T-helper 2 cell (primary cell): ENCODE results near the gene ZBTB7C.

Experiments
- DNase-seq, 5 experiments: peaks; one replicate each; pipeline versions ENCODE4 v3.0.0 to v3.0.0-alpha.2; 2012 to 2022

ZBTB7C gene

DNA sequence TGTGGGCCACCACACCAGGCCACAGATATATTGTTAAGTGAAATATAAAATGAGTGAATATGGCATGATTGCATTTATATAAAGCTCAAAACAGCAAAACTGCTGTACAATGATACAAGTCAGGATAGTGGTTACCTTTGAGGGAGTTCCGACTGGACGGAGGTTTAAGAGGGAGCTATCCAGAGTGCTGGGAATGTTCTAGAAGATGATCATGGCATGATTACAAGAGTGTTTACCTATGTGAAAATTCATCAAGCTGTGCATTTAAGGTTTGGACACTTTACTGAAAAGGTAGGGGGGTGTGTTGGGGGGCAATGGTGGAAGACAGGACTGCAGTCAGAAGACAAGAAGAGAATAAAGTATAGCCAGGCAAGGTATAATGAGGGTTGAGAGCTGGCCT is 201.4 kb downstream of the ZBTB7C start:
- no peak for DNase-seq

- no peak for DNase-seq
Observed at GRCh38 chr18:48206887-48207286, 202.3 kb downstream of the ZBTB7C start.

- DNase-seq: no peak
Observed at GRCh38 chr18:48203961-48204666, 205.1 kb downstream of the ZBTB7C start.

GRCh38 chr18:48203288-48203945 is 205.8 kb downstream of the ZBTB7C start:
- no peak for DNase-seq

- no peak for DNase-seq
Observed at GRCh38 chr18:48202350-48203260, 206.6 kb downstream of the ZBTB7C start.

GRCh38 chr18:48202006-48202348 is 207.2 kb downstream of the ZBTB7C start:
- no peak for DNase-seq

- DNase-seq: no peak
Observed at GRCh38 chr18:48201337-48202005, 207.7 kb downstream of the ZBTB7C start.

GRCh38 chr18:48200631-48201336 is 208.4 kb downstream of the ZBTB7C start:
- no peak for DNase-seq

- DNase-seq: no peak
Observed at GRCh38 chr18:48199399-48199798, 209.8 kb downstream of the ZBTB7C start.

DNA sequence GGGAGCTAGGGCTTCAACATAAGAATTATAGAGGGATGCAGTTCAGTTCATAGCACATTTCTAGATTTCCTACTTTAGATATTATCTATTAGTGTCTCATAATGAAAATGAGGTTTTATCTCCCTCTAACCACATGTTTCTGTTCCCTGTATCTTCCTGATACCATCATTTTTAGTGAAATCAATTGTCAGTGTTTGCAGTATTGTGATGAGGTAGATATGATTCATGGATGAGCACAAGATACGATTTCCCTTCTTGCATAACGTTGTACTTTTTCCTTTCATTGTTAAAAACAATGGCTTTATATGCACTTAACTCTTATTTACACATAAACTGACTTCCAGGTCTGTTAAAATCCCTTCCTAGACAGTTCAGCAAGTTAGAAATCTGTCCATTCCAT is 211.4 kb downstream of the ZBTB7C start:
- DNase-seq: peak in 1 of 5 experiments; percentile 2

- no peak for DNase-seq
Observed at GRCh38 chr18:48195787-48196186, 213.4 kb downstream of the ZBTB7C start.

GRCh38 chr18:48194591-48195181 is 214.5 kb downstream of the ZBTB7C start:
- DNase-seq: no peak

GRCh38 chr18:48193521-48194492 is 215.4 kb downstream of the ZBTB7C start:
- no peak for DNase-seq

DNA sequence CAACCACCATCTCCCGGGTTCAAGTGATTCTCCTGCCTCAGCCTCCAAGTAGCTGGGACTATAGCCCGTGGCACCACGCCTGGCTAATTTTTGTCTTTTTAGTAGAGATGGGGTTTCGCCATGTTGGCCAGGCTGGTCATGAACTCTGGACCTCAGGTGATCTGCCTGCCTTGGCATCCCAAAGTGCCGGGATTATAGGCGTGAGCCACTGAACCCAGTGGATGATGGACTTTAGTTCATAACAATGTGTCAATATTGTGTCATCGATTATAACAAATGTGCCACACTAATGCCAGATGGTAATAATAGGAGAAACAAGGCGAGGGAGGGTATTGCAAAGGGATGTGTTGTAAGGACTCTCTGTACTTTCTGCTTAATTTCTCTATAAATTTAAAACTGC is 216.6 kb downstream of the ZBTB7C start:
- no peak for DNase-seq

GRCh38 chr18:48191494-48191893 is 217.7 kb downstream of the ZBTB7C start:
- DNase-seq: no peak

- no peak for DNase-seq
Observed at GRCh38 chr18:48190994-48191393, 218.2 kb downstream of the ZBTB7C start.

- DNase-seq: no peak
Observed at GRCh38 chr18:48188609-48189008, 220.6 kb downstream of the ZBTB7C start.

DNA sequence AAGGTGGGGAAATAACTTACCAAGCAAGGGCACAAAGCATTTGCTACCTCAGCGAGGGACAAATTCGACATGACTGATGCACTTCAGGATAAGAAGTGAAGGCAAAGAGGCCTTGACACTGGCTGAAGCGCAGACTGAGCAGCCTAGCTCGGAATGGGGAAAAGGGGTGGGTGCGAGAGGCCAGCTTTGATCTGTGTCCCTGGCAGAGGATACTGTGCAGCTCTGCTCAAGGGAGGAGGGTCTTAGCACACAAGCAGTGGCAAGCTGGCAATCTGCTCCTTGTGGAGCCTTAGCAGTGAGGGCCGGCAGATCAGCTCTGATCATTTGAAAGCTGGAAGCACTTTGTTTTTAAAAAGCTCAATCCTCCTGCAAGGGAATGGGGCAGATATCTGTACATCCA is 222.3 kb downstream of the ZBTB7C start:
- no peak for DNase-seq

GRCh38 chr18:48186131-48186766 is 222.9 kb downstream of the ZBTB7C start:
- DNase-seq: no peak

DNA sequence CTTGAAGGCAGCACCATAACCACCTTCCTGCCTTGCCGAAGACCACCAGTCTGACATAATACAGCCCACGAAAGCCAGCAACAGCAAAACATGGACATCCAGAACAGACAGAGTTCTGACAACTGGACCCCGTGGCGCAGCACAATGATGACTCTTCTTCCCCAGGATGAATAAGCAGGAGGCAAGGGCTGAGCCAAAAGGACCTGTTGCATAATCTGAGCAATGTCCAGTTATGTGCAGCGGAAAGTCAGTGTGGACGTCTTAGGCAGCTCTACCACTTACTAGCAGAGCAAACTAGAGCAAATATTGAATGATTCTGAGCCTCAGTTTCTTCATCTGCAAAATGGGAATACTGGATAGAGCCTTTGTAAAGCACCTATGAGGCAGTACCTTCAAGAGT is 225.1 kb downstream of the ZBTB7C start:
- DNase-seq: no peak
